Neutrophil (primary cell): Measurements from ENCODE around the gene BDH1.

Experiments used
- H3K27ac ChIP-seq: fragments of 200-600 bp; sonication (generic); 2 replicates; pipeline ENCODE4 v1.5.1; 2016; ENCODE audit warnings: mild to moderate bottlenecking, moderate library complexity
- H3K27me3 ChIP-seq: fragments of 200-600 bp; sonication (generic); 2 replicates; pipeline ENCODE4 v1.6.0; 2016; ENCODE audit warnings: mild to moderate bottlenecking
- H3K36me3 ChIP-seq: fragments of 200-600 bp; sonication (generic); 2 replicates; pipeline ENCODE4 v1.5.1; 2017
- H3K4me1 ChIP-seq, 2 experiments: fragments of 200-600 bp in 1 of 2; sonication (generic) in 1 of 2; 1 replicate in 1 of 2; 2 replicates in 1 of 2; pipeline versions ENCODE4 v1.5.1 to v1.6.1; 2013 to 2016; ENCODE audit warnings: low read depth in 1 of 2, low read length in 1 of 2, mild to moderate bottlenecking in 1 of 2, moderate library complexity in 1 of 2; ENCODE audit not compliant: control insufficient read depth in 1 of 2, insufficient read depth in 1 of 2
- H3K4me3 ChIP-seq, 2 experiments: fragments of 200-600 bp in 1 of 2; sonication (generic) in 1 of 2; 1 replicate in 1 of 2; 2 replicates in 1 of 2; pipeline ENCODE4 v1.5.1; 2013 to 2016; ENCODE audit warnings: low read depth in 1 of 2, low read length in 1 of 2, mild to moderate bottlenecking in 1 of 2, moderate library complexity in 1 of 2
- H3K9me3 ChIP-seq: fragments of 200-600 bp; sonication (generic); 2 replicates; pipeline ENCODE4 v1.5.1; 2016
- TF ChIP-seq, protein P1 (sequence below): fragments of 200-600 bp; sonication (generic); IDR thresholded peaks from 2 replicates; pipeline ENCODE4 v1.5.1; 2016; ENCODE audit warnings: antibody characterized with exemption

BDH1 gene

GRCh38 chr3:197522881-197523441 is 32.8 kb downstream of the BDH1 start:
- Histone ChIP-seq H3K4me1 (peaks cover 17 to 32% of the 10 kb centered on the region in 2 experiments), H3K27me3 (no peaks in the 10 kb centered on the region), H3K9me3 (no peaks in the 10 kb centered on the region), H3K4me3 (no peak overlapping the region), H3K27ac (no peak overlapping the region), H3K36me3 (peaks cover 55% of the 10 kb centered on the region)
- TF ChIP-seq, protein P1, sequence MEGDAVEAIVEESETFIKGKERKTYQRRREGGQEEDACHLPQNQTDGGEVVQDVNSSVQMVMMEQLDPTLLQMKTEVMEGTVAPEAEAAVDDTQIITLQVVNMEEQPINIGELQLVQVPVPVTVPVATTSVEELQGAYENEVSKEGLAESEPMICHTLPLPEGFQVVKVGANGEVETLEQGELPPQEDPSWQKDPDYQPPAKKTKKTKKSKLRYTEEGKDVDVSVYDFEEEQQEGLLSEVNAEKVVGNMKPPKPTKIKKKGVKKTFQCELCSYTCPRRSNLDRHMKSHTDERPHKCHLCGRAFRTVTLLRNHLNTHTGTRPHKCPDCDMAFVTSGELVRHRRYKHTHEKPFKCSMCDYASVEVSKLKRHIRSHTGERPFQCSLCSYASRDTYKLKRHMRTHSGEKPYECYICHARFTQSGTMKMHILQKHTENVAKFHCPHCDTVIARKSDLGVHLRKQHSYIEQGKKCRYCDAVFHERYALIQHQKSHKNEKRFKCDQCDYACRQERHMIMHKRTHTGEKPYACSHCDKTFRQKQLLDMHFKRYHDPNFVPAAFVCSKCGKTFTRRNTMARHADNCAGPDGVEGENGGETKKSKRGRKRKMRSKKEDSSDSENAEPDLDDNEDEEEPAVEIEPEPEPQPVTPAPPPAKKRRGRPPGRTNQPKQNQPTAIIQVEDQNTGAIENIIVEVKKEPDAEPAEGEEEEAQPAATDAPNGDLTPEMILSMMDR = no peak

DNA sequence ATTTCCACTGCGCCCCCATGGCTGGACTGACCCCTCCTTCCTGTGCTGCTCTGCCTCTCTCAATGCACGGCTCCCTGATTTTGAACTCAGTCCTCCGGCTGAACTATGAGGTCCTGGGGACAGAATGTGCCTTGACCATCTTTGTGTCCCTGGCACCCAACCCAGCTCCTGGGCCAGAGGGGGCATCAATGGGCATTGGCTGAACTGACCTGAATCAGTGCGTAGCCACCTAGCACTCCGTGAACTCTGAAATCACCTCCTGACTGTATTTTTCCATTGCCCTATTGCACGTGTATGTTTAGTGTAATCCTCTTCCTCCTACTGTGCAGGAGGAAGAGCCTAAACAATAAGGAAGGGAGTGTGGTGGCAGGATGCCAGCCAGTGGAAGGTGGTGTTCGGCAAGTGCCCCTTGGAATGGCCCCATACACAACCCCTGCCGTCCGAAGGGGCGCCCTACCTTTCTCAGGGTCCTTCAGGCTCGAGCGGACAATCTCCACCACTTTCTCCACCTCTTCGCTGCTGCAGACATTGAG is 33.5 kb downstream of the BDH1 start:
- Histone ChIP-seq H3K9me3 (no peaks in the 10 kb centered on the region), H3K36me3 (peaks cover 48% of the 10 kb centered on the region), H3K27me3 (no peaks in the 10 kb centered on the region), H3K4me3 (no peak overlapping the region), H3K4me1 (peaks cover 17 to 32% of the 10 kb centered on the region in 2 experiments), H3K27ac (no peak overlapping the region)
- TF ChIP-seq, protein P1 = no peak

GRCh38 chr3:197521277-197522182 is 34.2 kb downstream of the BDH1 start:
- no peak overlapping the region for H3K27ac ChIP-seq
- no peak overlapping the region for H3K4me3 ChIP-seq
- TF ChIP-seq, protein P1 = no peak
- H3K27me3 ChIP-seq = no peaks in the 10 kb centered on the region
- peaks cover 21 to 37% of the 10 kb centered on the region in 2 experiments for H3K4me1 ChIP-seq
- H3K9me3 ChIP-seq = no peaks in the 10 kb centered on the region
- peaks cover 41% of the 10 kb centered on the region for H3K36me3 ChIP-seq

DNA sequence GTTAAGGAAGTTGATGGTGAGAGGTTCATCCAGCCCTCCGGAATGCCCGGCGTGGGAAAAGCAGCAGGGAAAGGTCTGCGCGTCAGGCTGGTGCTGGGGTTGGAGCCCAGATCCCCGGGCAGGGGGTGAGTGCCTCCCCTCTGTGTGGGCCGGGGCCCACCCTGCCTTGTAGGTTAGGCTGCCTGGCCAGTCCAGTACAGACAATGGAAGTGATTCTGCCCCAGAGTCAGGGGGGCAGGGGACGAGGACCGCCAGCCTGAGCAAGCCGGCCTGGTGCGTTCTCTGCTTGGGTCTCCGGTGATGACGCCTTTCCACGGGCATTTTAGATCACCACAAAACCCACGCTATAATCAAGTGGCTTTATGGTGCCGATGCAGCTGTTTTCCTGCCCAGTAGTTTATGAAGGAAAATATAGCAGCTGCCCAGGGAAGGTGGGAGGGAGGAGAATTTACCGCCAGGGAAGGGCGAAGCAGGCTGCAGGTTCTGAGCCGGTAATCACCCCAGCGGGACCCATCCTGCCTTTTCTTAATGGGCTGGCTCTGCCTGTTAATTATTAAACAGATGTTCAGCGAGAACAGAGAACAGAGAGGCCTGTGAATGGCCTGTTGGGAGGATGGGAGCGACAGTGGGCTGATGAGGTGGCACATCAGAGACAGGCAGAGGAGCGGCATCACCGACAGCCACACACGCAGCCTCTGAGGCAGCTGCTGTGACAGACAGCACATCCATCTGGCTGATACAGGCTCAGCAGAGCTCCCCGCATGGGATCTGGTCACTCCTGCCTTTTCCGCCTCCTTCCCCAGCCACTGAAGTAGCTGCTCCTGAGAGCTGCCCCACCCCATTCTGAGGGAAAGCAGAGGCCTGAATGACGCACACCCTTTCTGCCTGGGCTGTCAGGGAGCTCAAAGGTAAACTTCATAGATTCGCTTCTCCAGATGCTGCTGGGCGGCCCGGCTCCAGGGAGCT is 35.2 kb downstream of the BDH1 start:
- TF ChIP-seq, protein P1 = no peak
- no peaks in the 10 kb centered on the region for H3K27me3 ChIP-seq
- H3K9me3 ChIP-seq = no peaks in the 10 kb centered on the region
- no peak overlapping the region for H3K27ac ChIP-seq
- no peak overlapping the region for H3K4me3 ChIP-seq
- H3K36me3 ChIP-seq = peaks cover 35% of the 10 kb centered on the region
- H3K4me1 ChIP-seq = peaks cover 21 to 38% of the 10 kb centered on the region in 2 experiments

DNA sequence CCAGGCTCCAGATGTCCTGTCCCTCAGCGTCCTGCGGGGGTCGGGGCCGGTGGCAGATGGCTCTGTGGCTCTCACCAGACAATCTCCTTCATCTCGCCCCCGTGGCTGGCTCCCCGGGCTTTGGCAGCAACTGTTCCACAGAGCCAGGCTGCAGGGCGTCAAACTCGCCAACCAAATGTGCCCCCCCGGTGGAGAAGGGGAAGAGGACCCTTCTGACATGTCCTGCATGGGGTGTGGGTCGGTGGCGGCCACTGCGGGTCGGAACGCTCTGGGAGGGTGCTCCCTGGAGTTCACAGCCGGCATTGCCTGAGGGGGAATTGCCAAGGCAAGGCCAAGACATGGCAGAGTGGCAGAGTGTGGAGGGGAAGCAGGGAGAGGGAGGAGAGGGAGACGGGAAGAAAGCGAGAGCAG is 36.0 kb downstream of the BDH1 start:
- Histone ChIP-seq H3K27me3 (no peaks in the 10 kb centered on the region), H3K36me3 (peaks cover 40% of the 10 kb centered on the region), H3K9me3 (no peaks in the 10 kb centered on the region), H3K4me3 (no peak overlapping the region), H3K4me1 (peaks cover 21 to 35% of the 10 kb centered on the region in 2 experiments), H3K27ac (no peak overlapping the region)
- TF ChIP-seq, protein P1 = no peak
